H9 (cell line): ENCODE results near the gene ANKS1B. TPM values are rescaled to one million over a fixed set of nuclear protein-coding genes. Genes with fewer than 3 reads are reported as not detected.

ENCODE experiments used
- DNase-seq: peaks from one replicate; pipeline ENCODE4 v3.0.0-alpha.2; 2017
- H2AFZ ChIP-seq: one replicate; pipeline ENCODE4 v1.6.1; 2013; ENCODE audit warnings: mild to moderate bottlenecking, low read length, control low read depth, moderate library complexity
- H2AK5ac ChIP-seq: 2 replicates; pipeline ENCODE4 v1.6.1; 2013; ENCODE audit warnings: low read length, control low read depth, mixed read lengths; ENCODE audit not compliant: insufficient read length
- H2BK120ac ChIP-seq: one replicate; pipeline ENCODE4 v1.6.1; 2013; ENCODE audit warnings: low read depth, mild to moderate bottlenecking, low read length, control low read depth, inconsistent platforms; ENCODE audit not compliant: poor library complexity, severe bottlenecking
- H2BK12ac ChIP-seq: 2 replicates; pipeline ENCODE4 v1.6.1; 2013; ENCODE audit warnings: low read length, control low read depth, mixed read lengths, low read depth; ENCODE audit not compliant: insufficient read length
- H2BK15ac ChIP-seq: 2 replicates; pipeline ENCODE4 v1.6.1; 2013; ENCODE audit warnings: low read depth, low read length, control low read depth
- H2BK20ac ChIP-seq: one replicate; pipeline ENCODE4 v1.6.1; 2013; ENCODE audit warnings: low read depth, mild to moderate bottlenecking, low read length, control low read depth, inconsistent platforms; ENCODE audit not compliant: poor library complexity, severe bottlenecking
- H2BK5ac ChIP-seq: 2 replicates; pipeline ENCODE4 v1.6.1; 2013; ENCODE audit warnings: low read length, control low read depth, mixed read lengths; ENCODE audit not compliant: insufficient read length
- H3K14ac ChIP-seq: 2 replicates; pipeline ENCODE4 v1.6.1; 2013; ENCODE audit warnings: low read length, control low read depth; ENCODE audit not compliant: insufficient read depth
- H3K18ac ChIP-seq: 2 replicates; pipeline ENCODE4 v1.6.1; 2013; ENCODE audit warnings: low read depth, mild to moderate bottlenecking, mixed read lengths, low read length, control low read depth; ENCODE audit not compliant: insufficient read length
- H3K23ac ChIP-seq: 2 replicates; pipeline ENCODE4 v1.6.1; 2013; ENCODE audit warnings: low read length, control low read depth, mixed read lengths, low read depth; ENCODE audit not compliant: insufficient read length
- H3K23me2 ChIP-seq: 2 replicates; pipeline ENCODE4 v1.6.1; 2013; ENCODE audit warnings: low read depth, mild to moderate bottlenecking, mixed read lengths, low read length, control low read depth; ENCODE audit not compliant: insufficient read length, poor library complexity, severe bottlenecking
- H3K27ac ChIP-seq: 2 replicates; pipeline ENCODE4 v1.5.1; 2013; ENCODE audit warnings: low read length, control low read depth, mixed read lengths, low read depth; ENCODE audit not compliant: insufficient read length
- H3K27me3 ChIP-seq: 2 replicates; pipeline ENCODE4 v1.6.1; 2013; ENCODE audit warnings: low read length, control low read depth, inconsistent platforms; ENCODE audit not compliant: insufficient read depth
- H3K4ac ChIP-seq: 2 replicates; pipeline ENCODE4 v1.6.1; 2013; ENCODE audit warnings: low read depth, mild to moderate bottlenecking, control low read depth, inconsistent platforms, low read length, moderate library complexity
- H3K4me1 ChIP-seq: 2 replicates; pipeline ENCODE4 v1.6.1; 2013; ENCODE audit warnings: low read length, control low read depth, inconsistent platforms; ENCODE audit not compliant: insufficient read depth
- H3K4me2 ChIP-seq: 2 replicates; pipeline ENCODE4 v1.6.1; 2013; ENCODE audit warnings: low read length, control low read depth, mixed read lengths; ENCODE audit not compliant: insufficient read length, insufficient read depth
- H3K56ac ChIP-seq: 2 replicates; pipeline ENCODE4 v1.6.1; 2013; ENCODE audit warnings: low read depth, mild to moderate bottlenecking, mixed read lengths, low read length, control low read depth; ENCODE audit not compliant: insufficient read length
- H3K79me1 ChIP-seq: 2 replicates; pipeline ENCODE4 v1.6.1; 2013; ENCODE audit warnings: low read depth, mild to moderate bottlenecking, moderate library complexity, low read length, control low read depth, inconsistent platforms; ENCODE audit not compliant: insufficient read depth, poor library complexity, severe bottlenecking
- H3K79me2 ChIP-seq: 2 replicates; pipeline ENCODE4 v1.6.1; 2013; ENCODE audit warnings: low read length, control low read depth, inconsistent platforms; ENCODE audit not compliant: insufficient read depth
- H3K9ac ChIP-seq: 2 replicates; pipeline ENCODE4 v1.6.1; 2013; ENCODE audit warnings: low read length, control low read depth, mixed read lengths; ENCODE audit not compliant: insufficient read length; ENCODE audit errors: extremely low read depth
- H3K9me3 ChIP-seq: one replicate; pipeline ENCODE4 v1.6.1; 2013; ENCODE audit warnings: low read depth, low read length, inconsistent platforms; ENCODE audit not compliant: control insufficient read depth
- H3T11ph ChIP-seq: one replicate; pipeline ENCODE4 v1.6.1; 2013; ENCODE audit warnings: mild to moderate bottlenecking, low read length, control low read depth, inconsistent platforms
- H4K20me1 ChIP-seq: one replicate; pipeline ENCODE4 v1.6.1; 2013; ENCODE audit not compliant: control insufficient read depth, insufficient read length, insufficient read depth
- H4K5ac ChIP-seq: 2 replicates; pipeline ENCODE4 v1.6.1; 2013; ENCODE audit warnings: low read depth, mild to moderate bottlenecking, mixed read lengths, low read length, control low read depth; ENCODE audit not compliant: insufficient read length
- H4K8ac ChIP-seq: replicated peaks from 2 replicates; pipeline ENCODE4 v1.6.1; 2013; ENCODE audit warnings: low read length, control low read depth, mixed read lengths, low read depth; ENCODE audit not compliant: insufficient read length
- H4K91ac ChIP-seq: 2 replicates; pipeline ENCODE4 v1.6.1; 2013; ENCODE audit warnings: low read depth, mild to moderate bottlenecking, moderate library complexity, mixed read lengths, low read length, control low read depth; ENCODE audit not compliant: insufficient read length
- H3K27ac Mint-ChIP-seq, 3 experiments: 2 replicates in 2 of 3; 3 replicates in 1 of 3; pipeline ENCODE4 v1.8.0; 2020 to 2021; ENCODE audit warnings: mixed read lengths in 3 of 3, mild to moderate bottlenecking in 1 of 3, moderate library complexity in 1 of 3
- H3K27me3 Mint-ChIP-seq: 2 replicates; pipeline ENCODE4 v1.8.0; 2021; ENCODE audit warnings: low read depth, mild to moderate bottlenecking, moderate library complexity, mixed read lengths
- H3K36me3 Mint-ChIP-seq, 3 experiments: 2 replicates in 2 of 3; 3 replicates in 1 of 3; pipeline ENCODE4 v1.8.0; 2020 to 2021; ENCODE audit warnings: low read depth in 3 of 3, mixed read lengths in 3 of 3; ENCODE audit not compliant: insufficient read depth in 1 of 3
- H3K4me1 Mint-ChIP-seq, 2 experiments: 2 replicates each; pipeline ENCODE4 v1.8.0; 2020; ENCODE audit warnings: mixed read lengths in 2 of 2
- H3K4me3 Mint-ChIP-seq, 2 experiments: 2 replicates in 1 of 2; 3 replicates in 1 of 2; pipeline ENCODE4 v1.8.0; 2020 to 2021; ENCODE audit warnings: mild to moderate bottlenecking in 2 of 2, mixed read lengths in 2 of 2, moderate library complexity in 1 of 2
- H3K9me3 Mint-ChIP-seq, 2 experiments: 2 replicates in 1 of 2; 3 replicates in 1 of 2; pipeline ENCODE4 v1.8.0; 2020; ENCODE audit warnings: mild to moderate bottlenecking in 2 of 2, mixed read lengths in 2 of 2, moderate library complexity in 1 of 2
- WGBS: extraction: QIAGEN DNeasy Blood & Tissue Kit; methylation state at CpG from one replicate; pipeline ENCODE4 v1.1.7; 2013; ENCODE audit warnings: missing lambda C conversion rate, low lambda C conversion rate, mixed read lengths; ENCODE audit not compliant: insufficient read length; ENCODE audit errors: extremely low coverage; 5-methylcytosine and 5-hydroxymethylcytosine counted together
- total RNA-seq: library from RNA; stranded (reverse); gene quantifications from 2 replicates; pipeline ENCODE4 v1.2.1, GENCODE V29; 2021
- TF ChIP-seq, protein P1 (sequence below): fragments of 200-600 bp; sonication (generic); conservative IDR thresholded peaks from 3 replicates; pipeline ENCODE4 v1.8.0; 2021; ENCODE audit warnings: antibody characterized with exemption, mild to moderate bottlenecking

ANKS1B gene
- total RNA-seq, 1 experiment from 2014 or later, result 4.1 TPM

DNA sequence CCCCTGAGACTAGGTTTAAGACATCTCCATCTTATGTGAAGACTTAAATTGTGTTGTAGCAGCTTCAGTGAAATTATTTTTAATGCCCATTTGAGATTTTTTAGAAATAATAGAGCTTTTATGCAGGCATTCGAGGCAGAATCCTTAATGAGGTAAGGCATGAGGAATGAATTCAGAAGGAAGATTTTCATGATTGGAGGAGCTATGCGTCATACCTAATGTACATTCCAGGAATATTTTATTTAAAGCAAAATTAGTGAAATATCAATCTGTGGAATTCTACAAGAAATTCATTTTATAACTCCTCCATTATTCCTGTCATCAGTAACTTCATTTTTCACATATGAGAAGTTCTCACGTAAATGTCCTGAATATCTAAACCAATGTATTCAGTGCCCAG lies 373.1 kb downstream of the ANKS1B start:
- H3K79me2 ChIP-seq, result no peaks in the 10 kb centered on the region
- no peak overlapping the region for H3K9ac ChIP-seq
- H3K14ac ChIP-seq, result no peak overlapping the region
- H3K23me2 ChIP-seq, result no peaks in the 10 kb centered on the region
- H3T11ph ChIP-seq, result no peak overlapping the region
- no peaks in the 10 kb centered on the region for H3K9me3 ChIP-seq
- no peak overlapping the region for H3K27ac ChIP-seq
- H3K9me3 Mint-ChIP-seq, result no peaks in the 10 kb centered on the region; a peak in 3 of 5 replicates
- no peak overlapping the region for H3K18ac ChIP-seq
- H4K5ac ChIP-seq, result no peak overlapping the region
- H4K91ac ChIP-seq, result no peak overlapping the region
- no peak overlapping the region for H3K4ac ChIP-seq
- H3K27me3 ChIP-seq, result no peaks in the 10 kb centered on the region
- no peak overlapping the region for H2BK5ac ChIP-seq
- no peak overlapping the region for H3K27ac Mint-ChIP-seq
- no peak overlapping the region for H2BK20ac ChIP-seq
- H4K8ac ChIP-seq, result no peak overlapping the region
- H3K4me1 Mint-ChIP-seq, result peaks cover 22 to 34% of the 10 kb centered on the region in 2 experiments
- H2BK12ac ChIP-seq, result no peak overlapping the region
- H3K4me2 ChIP-seq, result no peak overlapping the region
- H3K36me3 Mint-ChIP-seq, result no peaks in the 10 kb centered on the region
- no peak overlapping the region for H2BK120ac ChIP-seq
- no peak overlapping the region for H3K4me3 Mint-ChIP-seq
- no peak overlapping the region for H2BK15ac ChIP-seq
- no peaks in the 10 kb centered on the region; the same call in 1 of the 2 replicates for H3K4me1 ChIP-seq
- H3K27me3 Mint-ChIP-seq, result peaks cover 5% of the 10 kb centered on the region; the same call in 1 of the 2 replicates
- DNase-seq, result no peak
- H4K20me1 ChIP-seq, result no peaks in the 10 kb centered on the region
- no peak overlapping the region for H2AFZ ChIP-seq
- TF ChIP-seq, protein P1, sequence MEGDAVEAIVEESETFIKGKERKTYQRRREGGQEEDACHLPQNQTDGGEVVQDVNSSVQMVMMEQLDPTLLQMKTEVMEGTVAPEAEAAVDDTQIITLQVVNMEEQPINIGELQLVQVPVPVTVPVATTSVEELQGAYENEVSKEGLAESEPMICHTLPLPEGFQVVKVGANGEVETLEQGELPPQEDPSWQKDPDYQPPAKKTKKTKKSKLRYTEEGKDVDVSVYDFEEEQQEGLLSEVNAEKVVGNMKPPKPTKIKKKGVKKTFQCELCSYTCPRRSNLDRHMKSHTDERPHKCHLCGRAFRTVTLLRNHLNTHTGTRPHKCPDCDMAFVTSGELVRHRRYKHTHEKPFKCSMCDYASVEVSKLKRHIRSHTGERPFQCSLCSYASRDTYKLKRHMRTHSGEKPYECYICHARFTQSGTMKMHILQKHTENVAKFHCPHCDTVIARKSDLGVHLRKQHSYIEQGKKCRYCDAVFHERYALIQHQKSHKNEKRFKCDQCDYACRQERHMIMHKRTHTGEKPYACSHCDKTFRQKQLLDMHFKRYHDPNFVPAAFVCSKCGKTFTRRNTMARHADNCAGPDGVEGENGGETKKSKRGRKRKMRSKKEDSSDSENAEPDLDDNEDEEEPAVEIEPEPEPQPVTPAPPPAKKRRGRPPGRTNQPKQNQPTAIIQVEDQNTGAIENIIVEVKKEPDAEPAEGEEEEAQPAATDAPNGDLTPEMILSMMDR, result no peak
- H3K56ac ChIP-seq, result no peak overlapping the region
- H3K79me1 ChIP-seq, result no peaks in the 10 kb centered on the region
- H2AK5ac ChIP-seq, result no peak overlapping the region
- H3K23ac ChIP-seq, result no peak overlapping the region
- WGBS, result no CpG with 5 or more reads among the region's 3 CpGs
